Stimulated activated memory B cell treated with anti-CD40 and anti-IgM and Interleukin-4, amounts not matched to agents 10 μg/mL and 1 μg/mL and 100 μg/mL, for 72 hours (primary cell): ENCODE results near the gene NHLRC3.
A peak's percentile ranks its signal among the peaks of the same experiment; 100 is the strongest.
"Not testable (repeated sequence)": the region's sequence is repeated elsewhere in the genome, so short reads cannot be mapped to it uniquely, and the experiment has no call there.

Source experiments
- ATAC-seq: fragments of 150-1000 bp; cut with Tn5 transposase; 2 replicates; pipeline ENCODE4 v1.10.0; 2021
- H3K27ac Mint-ChIP-seq: one replicate; pipeline ENCODE4 v1.8.0; 2022; ENCODE audit warnings: mild to moderate bottlenecking, mixed read lengths
- H3K27me3 Mint-ChIP-seq: one replicate; pipeline ENCODE4 v1.8.0; 2022; ENCODE audit warnings: mixed read lengths
- H3K36me3 Mint-ChIP-seq: one replicate; pipeline ENCODE4 v1.8.0; 2022; ENCODE audit warnings: mixed read lengths
- H3K4me1 Mint-ChIP-seq: one replicate; pipeline ENCODE4 v1.8.0; 2022; ENCODE audit warnings: mixed read lengths
- H3K4me3 Mint-ChIP-seq: one replicate; pipeline ENCODE4 v1.8.0; 2022; ENCODE audit warnings: mild to moderate bottlenecking, moderate library complexity, mixed read lengths
- H3K9me3 Mint-ChIP-seq: one replicate; pipeline ENCODE4 v1.8.0; 2022; ENCODE audit warnings: mixed read lengths

Gene NHLRC3

GRCh38 chr13:39062004-39062403 lies 23.7 kb downstream of the NHLRC3 start:
- peaks cover 61% of the 10 kb centered on the region for H3K36me3 Mint-ChIP-seq
- peaks cover 36% of the 10 kb centered on the region for H3K4me1 Mint-ChIP-seq
- H3K27me3 Mint-ChIP-seq = no peaks in the 10 kb centered on the region
- ATAC-seq = no peak
- H3K27ac Mint-ChIP-seq = no peak overlapping the region
- H3K9me3 Mint-ChIP-seq = peaks cover 6% of the 10 kb centered on the region
- H3K4me3 Mint-ChIP-seq = no peak overlapping the region

GRCh38 chr13:39072842-39073241 lies 34.6 kb downstream of the NHLRC3 start:
- no peak for ATAC-seq
- H3K9me3 Mint-ChIP-seq = no peaks in the 10 kb centered on the region
- no peak overlapping the region for H3K27ac Mint-ChIP-seq
- peaks cover 49% of the 10 kb centered on the region for H3K27me3 Mint-ChIP-seq
- H3K4me1 Mint-ChIP-seq = no peaks in the 10 kb centered on the region
- no peak overlapping the region for H3K4me3 Mint-ChIP-seq
- no peaks in the 10 kb centered on the region for H3K36me3 Mint-ChIP-seq

- Mint-ChIP-seq H3K27ac (no peak overlapping the region), H3K4me1 (no peaks in the 10 kb centered on the region), H3K9me3 (no peaks in the 10 kb centered on the region), H3K36me3 (no peaks in the 10 kb centered on the region), H3K4me3 (no peak overlapping the region), H3K27me3 (peaks cover 50% of the 10 kb centered on the region)
- no peak for ATAC-seq
Observed at GRCh38 chr13:39073983-39074382, 35.7 kb downstream of the NHLRC3 start.

DNA sequence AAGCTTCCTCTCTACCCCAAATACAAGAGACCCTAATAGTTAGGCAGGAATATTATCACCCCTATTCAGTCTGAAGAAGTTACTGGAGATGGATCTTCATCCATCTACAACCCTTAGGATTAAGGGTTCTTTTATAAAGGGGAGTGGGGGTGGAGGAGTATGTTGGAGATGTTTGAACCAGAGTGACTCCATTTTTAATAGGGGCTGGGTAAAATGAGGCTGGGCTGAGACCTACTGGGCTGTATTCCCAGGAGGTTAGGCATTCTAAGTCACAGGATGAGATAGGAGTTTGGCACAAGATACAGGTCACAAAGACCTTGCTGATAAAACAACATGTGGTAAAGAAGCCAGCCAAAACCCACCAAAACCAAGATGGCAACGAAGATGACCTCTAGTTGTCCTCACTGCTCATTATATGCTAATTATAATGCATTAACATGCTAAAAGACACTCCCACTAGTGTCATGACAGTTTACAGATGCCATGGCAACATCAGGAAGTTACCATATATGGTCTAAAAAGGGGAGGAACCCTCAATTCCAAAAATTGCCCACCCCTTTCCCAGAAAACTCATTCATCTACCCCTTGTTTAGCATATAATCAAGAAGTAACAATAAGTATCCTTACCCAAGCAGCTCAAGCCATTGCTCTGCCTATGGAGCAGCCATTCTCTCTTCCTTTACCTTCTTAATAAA lies 48.1 kb downstream of the NHLRC3 start:
- H3K36me3 Mint-ChIP-seq, H3K4me3 Mint-ChIP-seq, ATAC-seq, H3K4me1 Mint-ChIP-seq, H3K27me3 Mint-ChIP-seq, H3K27ac Mint-ChIP-seq, H3K9me3 Mint-ChIP-seq: not testable (repeated sequence)

DNA sequence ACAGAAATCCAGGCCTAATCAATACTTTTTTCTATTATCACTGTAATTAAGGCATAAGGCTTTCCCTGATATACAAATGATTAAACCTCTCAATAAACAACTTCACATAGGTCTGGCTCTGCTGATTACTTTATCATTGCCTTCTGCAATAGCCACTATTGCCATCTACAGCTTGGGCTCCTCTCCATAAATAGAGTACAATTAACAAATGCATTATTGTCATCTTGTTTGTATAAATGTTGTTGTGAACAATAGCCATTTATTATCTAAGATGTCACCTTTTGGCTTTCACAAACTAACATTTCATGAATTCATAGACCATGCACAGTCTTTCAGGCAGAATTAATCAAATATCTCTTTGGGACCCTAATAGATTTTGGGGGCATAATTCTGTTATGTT lies 53.3 kb downstream of the NHLRC3 start:
- H3K4me3 Mint-ChIP-seq = no peak overlapping the region
- no peak overlapping the region for H3K27ac Mint-ChIP-seq
- no peaks in the 10 kb centered on the region for H3K36me3 Mint-ChIP-seq
- no peaks in the 10 kb centered on the region for H3K27me3 Mint-ChIP-seq
- no peaks in the 10 kb centered on the region for H3K4me1 Mint-ChIP-seq
- H3K9me3 Mint-ChIP-seq = no peaks in the 10 kb centered on the region
- ATAC-seq = no peak

- H3K36me3 Mint-ChIP-seq = no peaks in the 10 kb centered on the region
- peak overlapping the region; percentile 0 for H3K27ac Mint-ChIP-seq
- no peaks in the 10 kb centered on the region for H3K9me3 Mint-ChIP-seq
- peak; percentile 66 for ATAC-seq
- no peaks in the 10 kb centered on the region for H3K27me3 Mint-ChIP-seq
- no peaks in the 10 kb centered on the region for H3K4me1 Mint-ChIP-seq
- no peak overlapping the region for H3K4me3 Mint-ChIP-seq
Observed at GRCh38 chr13:39095500-39095899, 57.2 kb downstream of the NHLRC3 start.

DNA sequence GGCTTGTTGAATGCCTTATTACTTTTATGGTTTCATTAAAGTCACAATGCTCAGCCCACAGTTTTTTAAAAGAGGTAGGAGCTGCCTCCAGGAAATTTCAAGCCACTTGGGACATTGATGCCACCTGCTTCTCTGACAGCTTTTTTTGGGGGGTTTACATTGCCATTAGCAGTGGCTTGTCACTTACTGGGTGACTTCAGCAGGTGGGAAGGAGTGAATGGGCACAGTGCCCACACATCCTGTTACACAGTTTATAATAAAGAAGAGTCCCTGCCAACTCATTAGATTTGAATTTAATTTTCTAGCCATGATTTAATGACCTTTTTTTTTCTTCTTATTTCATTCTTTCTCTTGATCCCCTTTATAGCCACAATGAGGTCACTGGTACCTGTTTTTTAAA lies 61.0 kb downstream of the NHLRC3 start:
- H3K4me1 Mint-ChIP-seq = no peaks in the 10 kb centered on the region
- no peaks in the 10 kb centered on the region for H3K36me3 Mint-ChIP-seq
- no peaks in the 10 kb centered on the region for H3K27me3 Mint-ChIP-seq
- no peak for ATAC-seq
- H3K27ac Mint-ChIP-seq = no peak overlapping the region
- H3K4me3 Mint-ChIP-seq = no peak overlapping the region
- H3K9me3 Mint-ChIP-seq = no peaks in the 10 kb centered on the region
